Measurements from ENCODE around the gene DIP2C.

DIP2C gene

GRCh38 chr10:603745-604144 is 85.7 kb downstream of the DIP2C start:
- POLR2A ChIA-PET (ENCODE audit: low non-redundant PET), result no interaction called here
- no peak for TF ChIP-seq CTCF (conservative IDR thresholded peaks at IDR 0.05; ENCODE audit: low read depth)
- no peak overlapping the region for H3K27ac ChIP-seq
- DNase-seq (ENCODE audit: low spot score), result no peak
- CTCF ChIA-PET, result no interaction called here

GRCh38 chr10:602391-603005 is 87.0 kb downstream of the DIP2C start:
- CTCF ChIA-PET, result no interaction called here
- H3K27ac ChIP-seq, result no peak overlapping the region
- POLR2A ChIA-PET (ENCODE audit: low non-redundant PET), result no interaction called here
- DNase-seq (ENCODE audit: low spot score), result no peak
- no peak for TF ChIP-seq CTCF (conservative IDR thresholded peaks at IDR 0.05; ENCODE audit: low read depth)

GRCh38 chr10:601660-601963 is 87.9 kb downstream of the DIP2C start:
- H3K27ac ChIP-seq, result no peak overlapping the region
- no peak for TF ChIP-seq CTCF (conservative IDR thresholded peaks at IDR 0.05; ENCODE audit: low read depth)
- no peak for DNase-seq (ENCODE audit: low spot score)
- ChIA-PET CTCF (no interaction called here), POLR2A (ENCODE audit: low non-redundant PET) (no interaction called here)

GRCh38 chr10:600876-601659 is 88.4 kb downstream of the DIP2C start:
- TF ChIP-seq CTCF (conservative IDR thresholded peaks at IDR 0.05; ENCODE audit: low read depth), result no peak
- H3K27ac ChIP-seq, result no peak overlapping the region
- POLR2A ChIA-PET (ENCODE audit: low non-redundant PET), result no interaction called here
- CTCF ChIA-PET, result no interaction called here
- DNase-seq (ENCODE audit: low spot score), result no peak

- TF ChIP-seq CTCF (conservative IDR thresholded peaks at IDR 0.05; ENCODE audit: low read depth), result no peak
- H3K27ac ChIP-seq, result no peak overlapping the region
- POLR2A ChIA-PET (ENCODE audit: low non-redundant PET), result no interaction called here
- CTCF ChIA-PET, result no interaction called here
- no peak for DNase-seq (ENCODE audit: low spot score)
Measured at GRCh38 chr10:600234-600633, 89.2 kb downstream of the DIP2C start.

- no peak for TF ChIP-seq CTCF (conservative IDR thresholded peaks at IDR 0.05; ENCODE audit: low read depth)
- DNase-seq (ENCODE audit: low spot score), result no peak
- no peak overlapping the region for H3K27ac ChIP-seq
- CTCF ChIA-PET, result no interaction called here
- POLR2A ChIA-PET (ENCODE audit: low non-redundant PET), result no interaction called here
Measured at GRCh38 chr10:599767-600166, 89.7 kb downstream of the DIP2C start.
